Esophagus squamous epithelium (tissue), 4 donors: Measurements from ENCODE around the gene GAS2.

Experiments used
- CTCF ChIP-seq, 6 experiments: fragments of 450-650 bp in 4 of 6; fragments of 200-600 bp in 2 of 6; sonication (generic) in 2 of 6; IDR thresholded peaks; one replicate each; pipeline ENCODE4 v1.5.1; 2016 to 2019; ENCODE audit warnings: antibody characterized with exemption in 6 of 6, mild to moderate bottlenecking in 4 of 6, moderate library complexity in 4 of 6
- POLR2A ChIP-seq, 4 donors: fragments of 450-650 bp; IDR thresholded peaks; one replicate each; pipeline ENCODE4 v1.6.1; 2017; ENCODE audit warnings: antibody characterized with exemption in 4 of 4, mild to moderate bottlenecking in 4 of 4, moderate library complexity in 3 of 4

- TF ChIP-seq CTCF (IDR thresholded peaks at IDR 0.05) (no peak), POLR2A (IDR thresholded peaks at IDR 0.05) (no peak)
These were observed 193.3 kb downstream of the GAS2 start for GRCh38 chr11:22859756-22860155.
